ENCODE data around the gene KIF15.
A peak's percentile ranks its signal among the peaks of the same experiment; 100 is the strongest.
"Not testable (repeated sequence)": the region's sequence is repeated elsewhere in the genome, so short reads cannot be mapped to it uniquely, and the experiment has no call there.

The KIF15 gene

GRCh38 chr3:44821206-44821605, 59.6 kb downstream of the KIF15 start:
- not testable (repeated sequence) for DNase-seq

- no peak for DNase-seq
These were observed 63.8 kb downstream of the KIF15 start for GRCh38 chr3:44825264-44825925.

GRCh38 chr3:44827196-44827595, 65.6 kb downstream of the KIF15 start:
- DNase-seq = no peak

- no peak for DNase-seq
These were observed 69.6 kb downstream of the KIF15 start for GRCh38 chr3:44831232-44831631.

- no peak for DNase-seq
These were observed 70.4 kb downstream of the KIF15 start for GRCh38 chr3:44832032-44832431.

GRCh38 chr3:44832965-44833364, 71.4 kb downstream of the KIF15 start:
- DNase-seq = no peak

GRCh38 chr3:44833394-44833793, 71.8 kb downstream of the KIF15 start:
- no peak for DNase-seq

- DNase-seq = no peak
These were observed 74.1 kb downstream of the KIF15 start for GRCh38 chr3:44835684-44836083.

GRCh38 chr3:44842376-44842775, 80.8 kb downstream of the KIF15 start:
- no peak for DNase-seq

- no peak for DNase-seq
These were observed 84.2 kb downstream of the KIF15 start for GRCh38 chr3:44845528-44846520.

- DNase-seq = no peak
These were observed 87.0 kb downstream of the KIF15 start for GRCh38 chr3:44848634-44849033.

- not testable (repeated sequence) for DNase-seq
These were observed 95.1 kb downstream of the KIF15 start for GRCh38 chr3:44856663-44857062.

GRCh38 chr3:44860117-44860516, 98.5 kb downstream of the KIF15 start:
- no peak for DNase-seq

GRCh38 chr3:44861412-44862225, 100.0 kb downstream of the KIF15 start, which contains the start of gene TMEM42:
TMEM42 (plus strand) TSS chr3:44861912; CDS start chr3:44861925, 13 bp downstream.
- DNase-seq = peak; percentile 69 to 84 (median 78)

- peak in 1 of 6 experiments; percentile 56 for DNase-seq
These were observed 100.6 kb downstream of the KIF15 start for GRCh38 chr3:44862226-44862637.

- peak in 1 of 6 experiments; percentile 18 for DNase-seq
These were observed 103.9 kb downstream of the KIF15 start for GRCh38 chr3:44865272-44866035.

- DNase-seq = no peak
These were observed 106.0 kb downstream of the KIF15 start for GRCh38 chr3:44867421-44868111.

- no peak for DNase-seq
These were observed 108.9 kb downstream of the KIF15 start for GRCh38 chr3:44870375-44871061.

- DNase-seq = no peak
These were observed 112.7 kb downstream of the KIF15 start, which contains the start of gene TGM4 for GRCh38 chr3:44874308-44874707. TGM4 (plus strand) TSS chr3:44874608; CDS start chr3:44874679, 71 bp downstream.

- no peak for DNase-seq
These were observed 114.0 kb downstream of the KIF15 start for GRCh38 chr3:44875596-44875995.

GRCh38 chr3:44877333-44877732, 115.7 kb downstream of the KIF15 start:
- DNase-seq = no peak
